Measurements from ENCODE around the gene SAG. TPM values are rescaled to one million over a fixed set of nuclear protein-coding genes. Genes with fewer than 3 reads are reported as not detected.

SAG gene
- polyA plus RNA-seq, 1 donor = 0.36 TPM

GRCh38 chr2:233285921-233286320 lies 21.7 kb upstream of the SAG start:
- WGBS (ENCODE audit: insufficient coverage, low lambda C conversion rate) = no CpG with 5 or more reads among the region's 5 CpGs
- Histone ChIP-seq H3K27me3 (ENCODE audit: control insufficient read depth, insufficient read depth, low read length) (no peaks in the 10 kb centered on the region), H3K36me3 (ENCODE audit: control insufficient read depth, insufficient read depth, low read length) (peaks cover 77% of the 10 kb centered on the region), H3K4me1 (ENCODE audit: control insufficient read depth, insufficient read depth, low read length) (no peaks in the 10 kb centered on the region), H3K9me3 (ENCODE audit: control insufficient read depth, low read depth, low read length) (no peaks in the 10 kb centered on the region), H3K4me3 (ENCODE audit: low read length) (no peak overlapping the region), H3K27ac (ENCODE audit: low read length) (no peak overlapping the region)
- DNase-seq = no peak

- Histone ChIP-seq H3K4me3 (ENCODE audit: low read length) (no peak overlapping the region), H3K27me3 (ENCODE audit: control insufficient read depth, insufficient read depth, low read length) (no peaks in the 10 kb centered on the region), H3K4me1 (ENCODE audit: control insufficient read depth, insufficient read depth, low read length) (no peaks in the 10 kb centered on the region), H3K9me3 (ENCODE audit: control insufficient read depth, low read depth, low read length) (no peaks in the 10 kb centered on the region), H3K27ac (ENCODE audit: low read length) (no peak overlapping the region), H3K36me3 (ENCODE audit: control insufficient read depth, insufficient read depth, low read length) (peaks cover 78% of the 10 kb centered on the region)
- WGBS (ENCODE audit: insufficient coverage, low lambda C conversion rate) = 100% methylated on average over 2 of the region's 6 CpGs
- DNase-seq = no peak
Observed at GRCh38 chr2:233287871-233288270, 19.7 kb upstream of the SAG start.

GRCh38 chr2:233288663-233289062 lies 19.0 kb upstream of the SAG start:
- H3K27me3 ChIP-seq (ENCODE audit: control insufficient read depth, insufficient read depth, low read length) = no peaks in the 10 kb centered on the region
- no peak overlapping the region for H3K27ac ChIP-seq (ENCODE audit: low read length)
- H3K36me3 ChIP-seq (ENCODE audit: control insufficient read depth, insufficient read depth, low read length) = peaks cover 82% of the 10 kb centered on the region
- H3K9me3 ChIP-seq (ENCODE audit: control insufficient read depth, low read depth, low read length) = no peaks in the 10 kb centered on the region
- DNase-seq = no peak
- no CpG with 5 or more reads among the region's 5 CpGs for WGBS (ENCODE audit: insufficient coverage, low lambda C conversion rate)
- H3K4me1 ChIP-seq (ENCODE audit: control insufficient read depth, insufficient read depth, low read length) = no peaks in the 10 kb centered on the region
- no peak overlapping the region for H3K4me3 ChIP-seq (ENCODE audit: low read length)

GRCh38 chr2:233289648-233290047 lies 18.0 kb upstream of the SAG start:
- Histone ChIP-seq H3K9me3 (ENCODE audit: control insufficient read depth, low read depth, low read length) (no peaks in the 10 kb centered on the region), H3K27ac (ENCODE audit: low read length) (no peak overlapping the region), H3K27me3 (ENCODE audit: control insufficient read depth, insufficient read depth, low read length) (no peaks in the 10 kb centered on the region), H3K36me3 (ENCODE audit: control insufficient read depth, insufficient read depth, low read length) (peaks cover 86% of the 10 kb centered on the region), H3K4me3 (ENCODE audit: low read length) (no peak overlapping the region), H3K4me1 (ENCODE audit: control insufficient read depth, insufficient read depth, low read length) (no peaks in the 10 kb centered on the region)
- no peak for DNase-seq
- 100% methylated on average over 1 of the region's 12 CpGs for WGBS (ENCODE audit: insufficient coverage, low lambda C conversion rate)

GRCh38 chr2:233290051-233290845 lies 17.4 kb upstream of the SAG start:
- Histone ChIP-seq H3K4me3 (ENCODE audit: low read length) (no peak overlapping the region), H3K36me3 (ENCODE audit: control insufficient read depth, insufficient read depth, low read length) (peaks cover 86% of the 10 kb centered on the region), H3K27ac (ENCODE audit: low read length) (no peak overlapping the region), H3K4me1 (ENCODE audit: control insufficient read depth, insufficient read depth, low read length) (no peaks in the 10 kb centered on the region), H3K9me3 (ENCODE audit: control insufficient read depth, low read depth, low read length) (no peaks in the 10 kb centered on the region), H3K27me3 (ENCODE audit: control insufficient read depth, insufficient read depth, low read length) (no peaks in the 10 kb centered on the region)
- WGBS (ENCODE audit: insufficient coverage, low lambda C conversion rate) = no CpG with 5 or more reads among the region's 10 CpGs
- no peak for DNase-seq

GRCh38 chr2:233295891-233296290 lies 11.7 kb upstream of the SAG start:
- Histone ChIP-seq H3K9me3 (ENCODE audit: control insufficient read depth, low read depth, low read length) (no peaks in the 10 kb centered on the region), H3K36me3 (ENCODE audit: control insufficient read depth, insufficient read depth, low read length) (peaks cover 50% of the 10 kb centered on the region), H3K4me3 (ENCODE audit: low read length) (no peak overlapping the region), H3K27me3 (ENCODE audit: control insufficient read depth, insufficient read depth, low read length) (no peaks in the 10 kb centered on the region), H3K4me1 (ENCODE audit: control insufficient read depth, insufficient read depth, low read length) (peaks cover 4% of the 10 kb centered on the region), H3K27ac (ENCODE audit: low read length) (no peak overlapping the region)
- DNase-seq = no peak
- WGBS (ENCODE audit: insufficient coverage, low lambda C conversion rate) = no CpG with 5 or more reads among the region's 5 CpGs

GRCh38 chr2:233297076-233297475 lies 10.5 kb upstream of the SAG start:
- Histone ChIP-seq H3K27ac (ENCODE audit: low read length) (peak overlapping the region; percentile 23), H3K36me3 (ENCODE audit: control insufficient read depth, insufficient read depth, low read length) (peaks cover 38% of the 10 kb centered on the region), H3K9me3 (ENCODE audit: control insufficient read depth, low read depth, low read length) (no peaks in the 10 kb centered on the region), H3K4me3 (ENCODE audit: low read length) (no peak overlapping the region), H3K27me3 (ENCODE audit: control insufficient read depth, insufficient read depth, low read length) (no peaks in the 10 kb centered on the region), H3K4me1 (ENCODE audit: control insufficient read depth, insufficient read depth, low read length) (peaks cover 4% of the 10 kb centered on the region)
- no CpG with 5 or more reads among the region's 7 CpGs for WGBS (ENCODE audit: insufficient coverage, low lambda C conversion rate)
- DNase-seq = no peak

- Histone ChIP-seq H3K27me3 (ENCODE audit: control insufficient read depth, insufficient read depth, low read length) (no peaks in the 10 kb centered on the region), H3K4me1 (ENCODE audit: control insufficient read depth, insufficient read depth, low read length) (peaks cover 4% of the 10 kb centered on the region), H3K36me3 (ENCODE audit: control insufficient read depth, insufficient read depth, low read length) (peaks cover 5% of the 10 kb centered on the region), H3K4me3 (ENCODE audit: low read length) (no peak overlapping the region), H3K9me3 (ENCODE audit: control insufficient read depth, low read depth, low read length) (no peaks in the 10 kb centered on the region), H3K27ac (ENCODE audit: low read length) (no peak overlapping the region)
- no peak for DNase-seq
- WGBS (ENCODE audit: insufficient coverage, low lambda C conversion rate) = no CpG with 5 or more reads among the region's 4 CpGs
Observed at GRCh38 chr2:233300401-233300800, 7.2 kb upstream of the SAG start.

GRCh38 chr2:233301248-233301647 lies 6.4 kb upstream of the SAG start:
- no peaks in the 10 kb centered on the region for H3K27me3 ChIP-seq (ENCODE audit: control insufficient read depth, insufficient read depth, low read length)
- DNase-seq = no peak
- H3K4me3 ChIP-seq (ENCODE audit: low read length) = no peak overlapping the region
- no peaks in the 10 kb centered on the region for H3K9me3 ChIP-seq (ENCODE audit: control insufficient read depth, low read depth, low read length)
- WGBS (ENCODE audit: insufficient coverage, low lambda C conversion rate) = 90% methylated on average over 2 of the region's 2 CpGs
- H3K4me1 ChIP-seq (ENCODE audit: control insufficient read depth, insufficient read depth, low read length) = peaks cover 4% of the 10 kb centered on the region
- no peaks in the 10 kb centered on the region for H3K36me3 ChIP-seq (ENCODE audit: control insufficient read depth, insufficient read depth, low read length)
- H3K27ac ChIP-seq (ENCODE audit: low read length) = no peak overlapping the region

GRCh38 chr2:233301811-233302210 lies 5.8 kb upstream of the SAG start:
- Histone ChIP-seq H3K4me3 (ENCODE audit: low read length) (no peak overlapping the region), H3K4me1 (ENCODE audit: control insufficient read depth, insufficient read depth, low read length) (peaks cover 4% of the 10 kb centered on the region), H3K36me3 (ENCODE audit: control insufficient read depth, insufficient read depth, low read length) (no peaks in the 10 kb centered on the region), H3K27me3 (ENCODE audit: control insufficient read depth, insufficient read depth, low read length) (no peaks in the 10 kb centered on the region), H3K9me3 (ENCODE audit: control insufficient read depth, low read depth, low read length) (no peaks in the 10 kb centered on the region), H3K27ac (ENCODE audit: low read length) (no peak overlapping the region)
- DNase-seq = no peak
- 67% methylated on average over 1 of the region's 6 CpGs for WGBS (ENCODE audit: insufficient coverage, low lambda C conversion rate)

GRCh38 chr2:233303252-233303651 lies 4.4 kb upstream of the SAG start:
- Histone ChIP-seq H3K27ac (ENCODE audit: low read length) (no peak overlapping the region), H3K27me3 (ENCODE audit: control insufficient read depth, insufficient read depth, low read length) (no peaks in the 10 kb centered on the region), H3K4me1 (ENCODE audit: control insufficient read depth, insufficient read depth, low read length) (no peaks in the 10 kb centered on the region), H3K9me3 (ENCODE audit: control insufficient read depth, low read depth, low read length) (no peaks in the 10 kb centered on the region), H3K36me3 (ENCODE audit: control insufficient read depth, insufficient read depth, low read length) (no peaks in the 10 kb centered on the region), H3K4me3 (ENCODE audit: low read length) (no peak overlapping the region)
- DNase-seq = no peak
- WGBS (ENCODE audit: insufficient coverage, low lambda C conversion rate) = no CpG with 5 or more reads among the region's 3 CpGs

Data from large intestine (tissue), 3 donors.